ENCODE measurements around the gene FAM227A. TPM values are rescaled to one million over a fixed set of nuclear protein-coding genes. Genes with fewer than 3 reads are reported as not detected.

The FAM227A gene
- polyA plus RNA-seq, 1 donor: 1.1 TPM

GRCh38 chr22:38540701-38541100, 115.5 kb downstream of the FAM227A start:
- no peak for DNase-seq (ENCODE audit: low read depth)

GRCh38 chr22:38531251-38531938, 124.8 kb downstream of the FAM227A start:
- no peak for DNase-seq (ENCODE audit: low read depth)

Other genes with a start within 250 kb of the FAM227A start
- 0.24 TPM for gene KCNJ4, start 201.2 kb downstream of the FAM227A start, polyA plus RNA-seq (ENCODE audit: insufficient read length)
- 21.4 TPM for gene KDELR3, start 188.3 kb downstream of the FAM227A start, polyA plus RNA-seq (ENCODE audit: insufficient read length)
- gene DDX17, start 150.1 kb downstream of the FAM227A start, polyA plus RNA-seq (ENCODE audit: insufficient read length): 317 TPM
- 5.0 TPM for gene DMC1, start 86.2 kb downstream of the FAM227A start, polyA plus RNA-seq (ENCODE audit: insufficient read length)
- gene CBY1, start 246 bp upstream of the FAM227A start, polyA plus RNA-seq (ENCODE audit: insufficient read length): 32.4 TPM
- gene TOMM22, start 25.6 kb upstream of the FAM227A start, polyA plus RNA-seq (ENCODE audit: insufficient read length): 79.4 TPM
- 30.9 TPM for gene JOSD1, start 44.6 kb upstream of the FAM227A start, polyA plus RNA-seq (ENCODE audit: insufficient read length)
- gene GTPBP1, start 49.6 kb upstream of the FAM227A start, polyA plus RNA-seq (ENCODE audit: insufficient read length): 32.0 TPM
- 50.6 TPM for gene SUN2, start 99.6 kb upstream of the FAM227A start, polyA plus RNA-seq (ENCODE audit: insufficient read length)
- gene DNAL4, start 137.8 kb upstream of the FAM227A start, polyA plus RNA-seq (ENCODE audit: insufficient read length): 12.5 TPM
- 4.9 TPM for gene NPTXR, start 187.6 kb upstream of the FAM227A start, polyA plus RNA-seq (ENCODE audit: insufficient read length)
- 24.4 TPM for gene CBX6, start 215.8 kb upstream of the FAM227A start, polyA plus RNA-seq (ENCODE audit: insufficient read length)

Measured in forelimb muscle (tissue), 1 donor.